SH-SY5Y (cell line): ENCODE data around the gene WDR54.

ENCODE experiments used
- GATA2 ChIP-seq: IDR thresholded peaks from 2 replicates; pipeline ENCODE4 v1.6.1; 2011; ENCODE audit warnings: mild to moderate bottlenecking, low read depth, low read length
- GATA3 ChIP-seq: IDR thresholded peaks from 2 replicates; pipeline ENCODE4 v1.6.1; 2011; ENCODE audit warnings: low read depth, mild to moderate bottlenecking, low read length, moderate library complexity

- TF ChIP-seq GATA2 (no peak), GATA3 (no peak)
These were observed 37.4 kb downstream of the WDR54 start for GRCh38 chr2:74458938-74459363.
